Measurements from ENCODE around the gene TFAP2E.

- TF ChIP-seq CTCF (IDR thresholded peaks at IDR 0.05), result no peak
- no peak for TF ChIP-seq POLR2A (IDR thresholded peaks at IDR 0.05)
- TF ChIP-seq EP300 (IDR thresholded peaks at IDR 0.05), result no peak
Measured at GRCh38 chr1:35592991-35593769, 20.1 kb downstream of the TFAP2E start.

All from sigmoid colon (tissue), 4 donors.